Prostate gland (tissue), 2 donors: Measurements from ENCODE around the gene NAGS.

Experiments
- CTCF ChIP-seq, 4 experiments: fragments of 200-600 bp in 2 of 4; fragments of 450-650 bp in 2 of 4; sonication (generic) in 2 of 4; IDR thresholded peaks; 1 replicate in 3 of 4; 2 replicates in 1 of 4; pipeline ENCODE4 v1.5.1; 2016 to 2019; ENCODE audit warnings: antibody characterized with exemption in 4 of 4, mild to moderate bottlenecking in 2 of 4, moderate library complexity in 2 of 4
- POLR2A ChIP-seq: fragments of 450-650 bp; IDR thresholded peaks from one replicate; pipeline ENCODE4 v1.6.1; 2016; ENCODE audit warnings: antibody characterized with exemption, mild to moderate bottlenecking
- POLR2AphosphoS5 ChIP-seq: sonication (generic); formaldehyde crosslinking; IDR thresholded peaks from one replicate; pipeline ENCODE4 v1.6.1; 2017; ENCODE audit warnings: antibody characterized with exemption

GRCh38 chr17:43979011-43979410 is 25.4 kb upstream of the NAGS start:
- no peak for TF ChIP-seq CTCF (IDR thresholded peaks at IDR 0.05)
- TF ChIP-seq POLR2AphosphoS5: no peak
- no peak for TF ChIP-seq POLR2A
